Right ventricle myocardium superior (tissue), 1 donor: ENCODE results near the gene RELN. TPM values are rescaled to one million over a fixed set of nuclear protein-coding genes. Genes with fewer than 3 reads are reported as not detected.
"Not testable (repeated sequence)": the region's sequence is repeated elsewhere in the genome, so short reads cannot be mapped to it uniquely, and the experiment has no call there.

ENCODE experiments used
- ATAC-seq: fragments of 200-7000 bp; cut with Tn5 transposase; one replicate; pipeline ENCODE4 v1.9.1; 2020; ENCODE audit warnings: mild to moderate bottlenecking; ENCODE audit not compliant: poor library complexity
- DNase-seq: peaks from one replicate; pipeline ENCODE4 v3.0.0-alpha.2; 2020
- intact Hi-C: fragments of 100-400 bp; cut with DNase I; formaldehyde crosslinking; loops from one replicate; pipeline ENCODE4 v1.11.2; 2022
- long read RNA-seq: library from polyadenylated mRNA; unstranded; transcript quantifications from one replicate; pipeline ENCODE4 v2.0.0, GENCODE V29; 2021
- total RNA-seq: library from RNA; stranded (reverse); fragmentation: NEBNext Ultra II Directional; extraction: Animal tissue kit (Norgen Biotek cat#: 25700); gene quantifications from one replicate; pipeline ENCODE4 v1.2.1, GENCODE V29; 2021
- donor health status: DM: no; HTN: yes; CAD: no; lungs with severe emphysema.

The RELN gene
- total RNA-seq = 0.56 TPM
- long read RNA-seq = 0 reads

DNA sequence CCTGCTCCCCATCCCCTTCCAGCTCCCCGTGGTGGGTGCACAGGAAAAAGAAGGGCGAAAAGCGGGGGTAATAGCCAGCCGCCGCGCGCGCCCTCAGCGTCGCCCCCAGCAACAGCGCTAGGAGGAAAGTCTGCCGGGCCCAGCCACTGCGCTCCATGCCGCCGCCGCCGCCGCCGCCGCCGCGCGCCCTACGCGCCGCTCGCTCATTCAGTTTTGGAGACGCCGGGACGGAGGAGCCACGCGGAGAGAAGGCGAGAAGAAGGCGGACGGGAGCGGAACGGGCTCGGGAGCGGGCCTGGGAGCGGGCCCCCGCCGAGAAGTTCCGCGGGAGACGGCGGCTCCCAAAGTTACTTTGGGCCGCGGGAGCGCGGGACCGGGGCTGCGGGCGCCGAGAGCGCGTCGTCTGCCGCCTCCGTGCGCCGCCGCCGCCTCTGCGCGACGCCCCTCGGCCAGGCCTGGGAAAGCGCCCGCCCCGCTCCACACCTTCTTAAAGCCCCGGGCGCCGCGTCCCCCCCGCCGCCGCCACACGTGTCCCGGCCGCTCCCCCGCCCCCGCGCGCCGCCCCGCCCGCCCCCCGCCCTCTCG, at the start of gene RELN:
TSS of gene RELN (minus strand) at position 459 of the 585 bp plus-strand sequence. CDS start at position 157, 302 bp downstream.
- ATAC-seq (no peak), DNase-seq (no peak)
- intact Hi-C loops = no loop called here

GRCh38 chr7:104038136-104038535, 48.7 kb upstream of the RELN start:
- DNase-seq = no peak
- intact Hi-C loops = no loop called here
- no peak for ATAC-seq

DNA sequence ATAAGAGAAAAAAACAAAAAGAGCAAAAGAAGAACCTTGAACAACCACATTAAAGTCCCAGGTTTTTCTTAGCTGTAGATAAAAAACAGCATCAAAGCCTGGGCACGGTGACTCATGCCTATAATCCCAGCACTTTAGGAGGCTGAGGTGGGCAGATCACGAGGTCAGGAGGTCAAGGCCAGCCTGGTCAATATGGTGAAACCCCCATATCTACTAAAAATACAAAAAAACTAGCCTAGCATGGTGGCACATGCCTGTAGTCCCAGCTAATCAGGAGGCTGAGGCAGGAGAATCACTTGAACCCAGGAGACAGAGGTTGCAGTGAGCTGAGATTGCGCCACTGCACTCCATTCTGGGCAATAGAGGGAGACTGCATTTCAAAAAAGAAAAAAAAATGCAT, 47.4 kb upstream of the RELN start:
- DNase-seq, ATAC-seq, intact Hi-C loops: not testable (repeated sequence)

- DNase-seq = no peak
- intact Hi-C loops = no loop called here
- ATAC-seq = no peak
These were observed 45.9 kb upstream of the RELN start for GRCh38 chr7:104035351-104035750.

- intact Hi-C loops = no loop called here
- ATAC-seq (no peak), DNase-seq (no peak)
These were observed 45.2 kb upstream of the RELN start for GRCh38 chr7:104034679-104035078.

- intact Hi-C loops = no loop called here
- ATAC-seq (no peak), DNase-seq (no peak)
These were observed 44.4 kb upstream of the RELN start for GRCh38 chr7:104033837-104034236.

- ATAC-seq (no peak), DNase-seq (no peak)
- intact Hi-C loops = no loop called here
These were observed 43.0 kb upstream of the RELN start for GRCh38 chr7:104032486-104032885.

DNA sequence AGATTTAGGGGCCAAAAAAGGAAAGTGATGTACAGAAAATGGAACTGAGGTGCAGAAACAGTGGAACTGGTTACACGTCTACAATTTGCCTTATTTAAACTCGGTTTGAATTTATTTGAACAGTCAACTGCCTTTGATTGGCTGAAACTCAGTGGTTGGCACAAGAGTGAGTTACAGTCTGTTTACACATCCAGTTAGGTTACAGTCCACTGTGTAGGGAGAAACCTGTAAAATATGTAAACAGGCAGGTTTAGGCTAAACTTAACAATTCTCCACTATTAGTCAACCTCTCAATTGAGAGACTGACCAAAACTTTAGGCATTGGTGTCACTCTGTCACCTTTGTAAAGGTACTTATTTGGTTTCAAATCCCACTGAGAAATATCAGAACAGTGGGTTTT, 40.3 kb upstream of the RELN start:
- no peak for ATAC-seq
- no peak for DNase-seq
- intact Hi-C loops = no loop called here

DNA sequence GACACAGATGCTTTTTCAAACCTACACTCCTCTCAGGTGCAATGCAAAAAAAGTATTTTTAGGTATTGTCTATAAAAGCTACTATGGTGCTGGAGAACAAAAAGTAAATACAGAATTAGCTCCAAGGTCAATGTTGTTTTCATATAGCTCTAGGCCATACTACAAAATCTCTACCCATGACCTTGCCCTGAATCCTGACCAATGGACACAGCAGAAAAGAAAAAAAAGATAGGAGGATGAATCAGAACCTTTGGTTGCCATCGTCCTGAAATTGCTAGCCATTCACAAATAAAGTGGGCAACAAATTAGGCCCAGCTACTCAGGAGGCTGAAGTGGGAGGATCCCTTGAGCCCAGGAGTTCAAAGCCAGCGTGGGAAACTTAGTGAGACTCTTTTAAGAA, 35.2 kb upstream of the RELN start:
- no peak for ATAC-seq
- intact Hi-C loops = no loop called here
- DNase-seq = no peak

GRCh38 chr7:104023100-104023499, 33.6 kb upstream of the RELN start:
- DNase-seq = no peak
- intact Hi-C loops = no loop called here
- no peak for ATAC-seq

DNA sequence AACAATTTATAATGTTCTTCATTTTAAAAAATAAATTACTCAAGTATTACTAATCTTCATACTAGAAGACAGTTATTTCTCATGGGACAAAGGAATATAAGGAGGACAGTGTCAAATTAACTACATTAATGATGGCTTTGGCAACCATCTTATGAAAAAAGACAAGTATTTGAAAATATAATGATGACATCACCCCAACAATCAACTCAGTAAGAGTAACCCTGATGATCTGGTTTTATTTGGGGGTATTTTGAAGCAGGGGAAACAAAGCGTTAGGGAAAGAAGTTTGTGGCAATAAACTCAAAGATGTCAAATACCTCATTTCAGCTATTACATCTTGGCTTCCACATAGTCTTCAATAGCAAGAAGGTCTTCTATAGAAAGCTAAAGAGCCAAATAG, 29.0 kb upstream of the RELN start:
- intact Hi-C loops = no loop called here

DNA sequence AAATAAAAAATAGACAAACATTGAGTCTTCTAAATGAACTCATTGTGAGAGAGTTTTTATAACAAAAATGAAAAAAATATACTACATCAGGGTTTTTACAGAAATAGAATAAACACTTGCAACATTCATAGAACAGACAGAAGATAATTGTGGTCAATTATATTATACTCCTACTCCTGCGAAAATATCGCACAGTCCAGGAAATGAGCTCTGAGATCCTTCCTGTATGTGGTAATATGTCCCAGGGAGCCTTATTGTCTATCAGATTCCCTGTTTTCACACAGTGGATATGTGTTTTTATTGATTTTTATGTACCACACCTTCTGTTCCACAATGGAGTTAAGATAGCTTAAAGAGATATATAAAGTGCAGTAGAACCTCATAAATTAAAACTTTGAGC, 27.5 kb upstream of the RELN start:
- DNase-seq = no peak
- intact Hi-C loops = no loop called here
- ATAC-seq = no peak

More for the DNA sequence above, 29.0 kb upstream of the RELN start:
- DNase-seq = no peak
- ATAC-seq = no peak

DNA sequence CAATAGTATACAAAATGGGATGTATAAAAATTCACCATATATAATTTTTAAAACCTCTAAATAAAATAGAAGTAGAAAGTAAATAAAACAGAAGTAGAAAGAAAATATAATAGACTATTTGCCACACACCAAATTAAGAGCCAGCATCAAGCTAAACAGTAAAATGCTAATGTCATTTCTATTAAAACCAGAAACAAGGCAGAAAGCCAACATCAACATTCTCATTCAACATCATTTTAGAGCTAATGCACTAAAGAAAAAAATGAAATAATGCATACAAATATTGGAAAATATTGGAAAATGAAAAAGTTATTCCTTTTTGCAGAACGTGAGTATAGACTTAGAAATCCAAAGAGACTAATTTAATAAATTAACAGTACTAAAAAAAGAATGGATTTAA, 23.4 kb upstream of the RELN start:
- ATAC-seq = no peak
- intact Hi-C loops = no loop called here
- DNase-seq = no peak

DNA sequence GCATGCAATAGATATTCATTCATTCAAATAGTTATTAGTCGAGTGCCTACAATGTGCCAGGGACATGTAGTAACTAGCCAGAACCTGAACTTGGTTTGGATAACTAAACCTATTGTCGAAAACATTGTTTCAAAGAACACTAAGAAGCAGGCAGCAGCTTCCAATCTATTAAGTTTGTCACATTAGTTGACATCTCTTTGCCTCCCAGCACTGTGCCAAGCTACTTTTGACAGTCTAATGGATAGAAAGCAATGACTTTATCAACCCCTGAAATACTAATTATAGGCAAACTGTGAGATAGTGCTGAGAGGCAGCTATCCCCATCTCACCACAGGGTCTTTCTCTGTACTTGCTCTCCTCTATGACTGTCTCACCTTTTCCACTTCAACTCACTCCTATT, 22.4 kb upstream of the RELN start:
- ATAC-seq = no peak
- DNase-seq = no peak
- intact Hi-C loops = no loop called here

DNA sequence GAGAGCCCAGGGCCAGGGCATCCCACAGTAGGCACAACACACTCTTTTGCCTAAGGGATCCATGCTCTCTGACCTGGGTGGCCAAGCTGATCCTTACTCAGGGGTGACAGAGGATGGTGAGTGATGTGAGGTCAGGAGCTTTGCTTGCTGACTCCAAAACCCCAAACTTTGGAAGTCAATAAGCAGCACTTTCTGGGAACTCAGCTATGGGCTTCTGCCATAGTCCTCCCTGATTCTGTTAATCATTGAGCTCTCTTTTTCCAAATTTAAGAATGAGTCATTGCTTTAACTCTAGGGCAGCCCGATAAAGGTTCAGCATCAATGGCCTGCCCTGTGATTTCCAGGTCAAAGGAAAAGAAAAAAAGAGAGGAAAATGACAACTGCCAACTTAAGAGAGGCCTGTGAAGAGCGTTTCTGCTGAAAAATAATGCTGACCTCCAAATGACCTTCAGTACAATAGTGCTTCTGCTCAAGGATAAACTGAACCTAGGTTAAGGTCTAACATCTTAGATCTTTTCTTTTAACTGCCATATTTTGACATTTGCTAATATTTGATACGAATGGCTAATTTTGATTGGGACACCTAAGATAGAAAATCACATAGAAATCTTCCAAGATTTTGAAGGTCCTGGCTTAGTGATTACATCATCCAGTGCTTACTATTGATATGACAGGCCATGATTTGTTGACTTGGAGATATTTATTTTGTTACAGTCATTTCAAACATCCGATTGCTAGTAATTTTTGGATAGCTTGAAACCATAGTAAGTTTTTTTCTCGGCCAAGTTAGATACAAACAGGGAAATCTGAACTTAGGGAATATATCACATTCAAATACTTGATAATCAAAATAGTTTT, 20.8 kb upstream of the RELN start:
- no peak for ATAC-seq
- DNase-seq = no peak
- intact Hi-C loops = no loop called here

- intact Hi-C loops = no loop called here
- no peak for ATAC-seq
- no peak for DNase-seq
These were observed 18.6 kb upstream of the RELN start for GRCh38 chr7:104008107-104008506.

DNA sequence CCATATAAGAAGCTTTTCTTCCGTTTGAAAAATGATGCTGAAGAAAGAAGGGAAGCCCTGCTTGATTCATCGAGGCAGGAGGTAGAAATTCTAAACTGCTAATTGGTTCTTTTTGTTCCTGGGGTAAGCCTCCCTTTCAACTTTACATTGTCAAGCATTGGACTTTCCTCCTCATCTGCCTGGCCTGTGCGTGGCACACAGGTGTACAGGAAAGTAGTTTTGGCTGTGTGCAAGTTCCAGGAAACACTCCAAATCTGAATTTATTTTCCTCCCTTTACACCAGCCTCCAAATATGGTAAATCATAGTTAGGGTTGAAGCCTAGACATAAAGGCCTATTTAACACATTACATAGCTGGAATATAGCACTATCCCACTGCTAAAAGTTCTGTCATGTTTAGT, 18.2 kb upstream of the RELN start:
- ATAC-seq (no peak), DNase-seq (no peak)
- intact Hi-C loops = no loop called here

DNA sequence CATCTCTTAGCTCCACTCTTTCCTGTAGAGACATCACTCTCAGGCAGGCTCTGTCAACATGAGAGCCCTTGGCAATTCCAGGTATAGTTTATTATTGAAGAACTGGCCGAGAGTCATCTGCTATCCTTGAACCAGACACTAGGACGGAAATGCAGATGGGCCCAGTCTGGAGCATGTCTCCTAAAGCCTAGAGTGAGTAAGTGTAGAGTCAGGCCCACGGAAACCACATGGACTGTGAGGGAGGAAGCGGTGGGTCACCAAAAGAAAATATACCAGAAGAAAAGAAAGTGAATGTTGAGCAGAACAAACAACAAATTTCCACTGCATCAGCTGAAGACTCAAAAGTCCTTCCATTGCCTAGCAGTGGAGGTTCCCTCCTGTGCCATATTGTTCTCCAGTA, 15.7 kb upstream of the RELN start:
- intact Hi-C loops = no loop called here
- ATAC-seq (no peak), DNase-seq (no peak)

DNA sequence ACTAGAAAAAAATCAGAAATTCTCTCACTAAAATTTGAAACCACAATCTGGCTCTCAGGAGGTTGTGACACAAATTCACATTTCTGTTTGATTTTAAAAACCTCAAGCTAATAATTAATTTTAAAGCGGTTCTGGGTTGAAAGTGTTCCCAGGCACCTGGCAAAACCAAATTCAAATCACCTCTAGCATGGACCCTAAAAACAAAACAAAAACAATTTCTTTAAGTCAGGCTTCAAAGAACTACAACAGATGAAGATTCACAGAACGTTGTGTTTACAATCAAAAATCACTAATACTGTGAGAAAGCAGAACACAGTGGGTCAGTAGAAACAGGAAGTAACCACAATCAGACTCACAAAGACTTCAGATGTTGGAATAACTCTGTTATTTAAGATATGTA, 7.2 kb upstream of the RELN start:
- intact Hi-C loops = no loop called here
- no peak for DNase-seq
- no peak for ATAC-seq

- ATAC-seq = no peak
- no peak for DNase-seq
- intact Hi-C loops = no loop called here
These were observed 6.6 kb upstream of the RELN start for GRCh38 chr7:103996017-103996551.
